ENCODE results near the gene KCNN3.
A peak's percentile ranks its signal among the peaks of the same experiment; 100 is the strongest.
"Not testable (repeated sequence)": the region's sequence is repeated elsewhere in the genome, so short reads cannot be mapped to it uniquely, and the experiment has no call there.

The KCNN3 gene

GRCh38 chr1:154870115-154870571 lies at the start of gene KCNN3:
TSS of gene KCNN3 (minus strand) at chr1:154870281. CDS start at chr1:154869964, 317 bp downstream.
- no peak within 1 kb of the TSS for H3K27ac ChIP-seq
- peak; percentile 12 for DNase-seq (ENCODE audit: low read depth, low spot score)

- H3K27ac ChIP-seq: no peak overlapping the region
- no peak for DNase-seq (ENCODE audit: low read depth, low spot score)
Measured at GRCh38 chr1:154913273-154913672, 43.2 kb upstream of the KCNN3 start.

DNA sequence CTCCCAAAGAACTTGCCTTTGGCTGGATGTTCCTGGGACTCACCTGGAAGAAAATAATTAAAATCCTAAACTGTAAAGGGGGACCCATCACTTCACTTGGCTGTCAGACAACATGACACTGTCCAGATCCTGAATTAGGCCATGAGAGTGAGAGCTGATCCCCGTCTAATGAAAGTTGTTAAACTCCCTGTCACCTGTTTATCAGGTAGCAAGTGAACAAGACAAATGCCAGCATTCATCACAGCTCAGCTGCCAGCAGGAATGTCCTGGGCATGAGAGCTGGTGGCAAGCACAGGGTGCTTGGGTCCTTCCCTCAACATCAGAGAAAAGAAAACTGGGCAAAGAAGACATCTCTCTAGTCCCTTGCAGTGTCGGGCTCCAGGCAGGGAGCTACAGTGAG lies 42.7 kb upstream of the KCNN3 start:
- no peak for DNase-seq (ENCODE audit: low read depth, low spot score)

GRCh38 chr1:154911691-154912550 lies 41.8 kb upstream of the KCNN3 start:
- no peak for DNase-seq (ENCODE audit: low read depth, low spot score)

More for the DNA sequence above, 42.7 kb upstream of the KCNN3 start:
- H3K27ac ChIP-seq: no peak overlapping the region

DNA sequence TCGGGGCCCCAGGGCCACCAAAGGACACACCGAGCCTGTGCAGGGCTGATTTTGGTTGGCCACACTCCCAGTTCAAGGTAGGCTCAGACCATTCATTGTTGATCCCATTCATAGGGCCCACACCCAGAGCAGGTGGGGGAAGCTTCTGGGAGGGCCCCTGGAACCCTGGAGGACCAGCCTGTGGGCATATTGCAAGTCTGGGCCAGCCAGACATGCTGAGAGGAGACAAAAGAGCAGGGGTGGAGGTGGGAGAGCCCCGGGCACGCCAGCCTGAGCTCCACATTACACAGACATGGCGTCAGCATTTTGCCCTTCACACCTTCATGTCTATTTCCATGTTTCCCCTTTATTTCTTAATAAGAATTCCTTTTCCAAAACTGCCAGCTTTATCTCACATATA lies 40.8 kb upstream of the KCNN3 start:
- DNase-seq (ENCODE audit: low read depth, low spot score): no peak
- peak overlapping the region; percentile 42 for H3K27ac ChIP-seq

More at GRCh38 chr1:154911691-154912550, 41.8 kb upstream of the KCNN3 start:
- H3K27ac ChIP-seq: peak overlapping the region; percentile 42

DNA sequence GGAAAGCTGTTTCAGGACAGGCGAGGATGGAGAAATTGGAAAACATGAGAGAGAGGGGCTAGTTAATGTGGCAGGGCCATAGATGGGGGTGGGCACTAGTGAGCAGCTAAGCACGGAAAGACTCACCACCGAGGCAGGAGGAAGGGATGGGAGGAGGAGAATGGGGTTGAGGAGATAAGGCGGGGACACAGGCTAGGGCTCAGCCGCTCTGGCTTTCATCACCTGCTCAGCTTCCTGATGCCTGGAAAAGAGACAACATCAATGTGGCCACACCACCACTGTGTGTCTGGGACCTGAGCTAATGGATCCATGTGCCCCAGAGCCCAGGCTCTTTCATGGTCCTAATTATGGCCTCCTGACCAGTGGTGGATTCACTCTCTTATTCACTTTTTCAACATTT lies 38.9 kb upstream of the KCNN3 start:
- H3K27ac ChIP-seq: no peak overlapping the region
- DNase-seq (ENCODE audit: low read depth, low spot score): no peak

- not testable (repeated sequence) for DNase-seq (ENCODE audit: low read depth, low spot score); H3K27ac ChIP-seq
Measured at GRCh38 chr1:154908129-154908528, 38.0 kb upstream of the KCNN3 start.

DNA sequence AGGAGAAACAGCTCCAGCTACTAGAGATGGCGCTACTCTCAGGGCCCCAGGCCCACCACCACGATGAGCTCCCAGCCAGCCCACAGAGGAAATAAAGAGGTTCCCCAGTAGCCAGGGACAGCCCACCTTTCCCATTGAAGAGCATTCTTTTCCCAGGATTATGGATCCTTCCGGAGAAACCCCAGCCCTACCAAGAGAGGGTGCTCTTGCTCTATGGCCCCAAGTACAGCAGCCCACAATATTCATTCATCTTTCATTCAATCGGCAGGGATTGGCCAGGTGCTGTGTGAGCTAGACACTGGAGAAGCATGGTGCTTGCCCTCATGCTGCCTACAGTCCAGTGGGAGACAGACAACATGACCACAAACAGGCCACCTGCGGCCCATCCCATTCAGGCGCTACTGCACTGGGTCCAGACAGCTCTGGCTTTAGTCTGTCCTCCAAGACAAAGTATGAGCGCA lies 36.6 kb upstream of the KCNN3 start:
- no peak for DNase-seq (ENCODE audit: low read depth, low spot score)
- no peak overlapping the region for H3K27ac ChIP-seq

- no peak overlapping the region for H3K27ac ChIP-seq
- DNase-seq (ENCODE audit: low read depth, low spot score): no peak
Measured at GRCh38 chr1:154902938-154903566, 33.0 kb upstream of the KCNN3 start.

DNA sequence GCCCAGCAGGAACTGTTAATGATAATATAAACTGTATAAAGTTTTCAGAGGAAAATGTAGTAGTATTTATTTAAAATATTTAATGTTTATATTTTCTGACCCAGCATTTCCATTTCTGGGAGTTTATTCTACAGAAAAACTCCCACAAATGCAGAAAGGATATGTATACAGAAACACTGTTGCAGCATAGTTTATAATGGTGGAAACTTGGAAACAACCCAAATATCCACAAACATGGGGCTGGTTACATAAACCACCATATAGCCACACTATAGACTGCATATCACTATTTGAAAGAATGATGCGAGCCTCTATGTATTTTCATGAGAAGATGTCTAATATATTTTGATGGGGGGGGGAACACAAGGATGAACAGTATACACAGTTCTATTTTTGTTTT lies 31.5 kb upstream of the KCNN3 start:
- DNase-seq (ENCODE audit: low read depth, low spot score): no peak
- H3K27ac ChIP-seq: no peak overlapping the region

- H3K27ac ChIP-seq: no peak overlapping the region
- DNase-seq (ENCODE audit: low read depth, low spot score): no peak
Measured at GRCh38 chr1:154899041-154899440, 29.0 kb upstream of the KCNN3 start.

DNA sequence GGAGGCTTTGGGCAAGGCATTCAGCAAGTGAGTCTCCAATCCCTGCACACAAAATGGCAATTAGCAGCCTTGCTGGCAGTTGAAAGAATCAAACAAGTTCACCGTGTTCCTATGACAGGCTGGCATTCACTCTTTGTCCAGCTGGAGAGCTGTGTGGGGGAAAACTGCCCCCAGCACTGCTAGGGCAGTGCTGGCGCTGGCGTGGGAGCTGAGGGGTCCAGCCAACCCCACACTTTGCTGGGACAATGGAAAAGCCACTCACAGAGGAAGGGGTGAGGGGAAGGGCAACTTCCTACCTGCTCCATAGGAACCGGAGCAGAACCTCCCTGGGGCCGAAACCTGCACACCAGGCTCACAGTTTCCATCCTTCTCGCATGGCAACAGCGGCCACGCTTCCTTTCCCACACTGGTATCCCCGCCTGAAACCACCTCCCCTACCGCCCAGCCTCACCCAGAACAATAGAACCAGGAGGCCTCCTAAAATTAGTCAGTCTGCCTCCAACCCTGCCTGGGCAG lies 26.7 kb upstream of the KCNN3 start:
- H3K27ac ChIP-seq: no peak overlapping the region
- no peak for DNase-seq (ENCODE audit: low read depth, low spot score)

GRCh38 chr1:154895798-154896197 lies 25.7 kb upstream of the KCNN3 start:
- no peak for DNase-seq (ENCODE audit: low read depth, low spot score)
- no peak overlapping the region for H3K27ac ChIP-seq

DNA sequence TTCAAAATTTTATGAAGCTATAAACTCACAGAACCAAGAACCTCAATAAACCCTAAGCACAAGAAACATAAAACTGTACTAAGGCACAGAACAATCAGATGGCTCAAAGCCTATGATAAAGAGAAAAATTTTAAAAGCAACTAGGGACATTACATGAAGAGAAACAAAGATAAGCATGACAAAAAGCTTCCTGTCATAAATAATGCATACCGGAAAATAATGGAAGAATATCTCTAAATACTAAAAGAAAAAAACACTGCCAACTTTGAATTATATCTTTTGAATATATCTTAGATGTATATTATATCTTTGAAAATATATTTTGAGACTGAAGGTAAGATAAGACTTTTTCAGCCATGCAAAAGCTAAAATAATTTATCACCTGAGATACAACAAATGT lies 21.4 kb upstream of the KCNN3 start:
- no peak overlapping the region for H3K27ac ChIP-seq
- no peak for DNase-seq (ENCODE audit: low read depth, low spot score)

DNA sequence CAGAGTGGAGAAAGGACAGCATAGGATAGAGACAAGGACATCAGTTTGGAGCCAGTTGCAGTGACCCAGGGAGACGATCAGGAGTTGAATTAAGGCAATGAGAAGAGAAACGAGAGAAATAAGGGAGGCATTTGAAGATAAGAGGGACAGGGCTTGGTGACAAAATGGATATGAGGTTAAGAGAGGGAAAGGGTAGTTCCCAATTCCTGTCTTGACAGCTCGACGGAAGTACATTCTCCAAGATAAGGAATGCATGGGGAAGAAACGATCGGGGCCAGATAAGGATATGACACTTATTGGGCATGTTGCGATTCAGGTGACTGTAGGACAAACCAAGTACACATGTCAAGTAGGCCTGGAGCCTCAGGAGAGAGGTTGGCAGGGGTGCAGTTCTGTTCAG lies 18.7 kb upstream of the KCNN3 start:
- DNase-seq (ENCODE audit: low read depth, low spot score): no peak

DNA sequence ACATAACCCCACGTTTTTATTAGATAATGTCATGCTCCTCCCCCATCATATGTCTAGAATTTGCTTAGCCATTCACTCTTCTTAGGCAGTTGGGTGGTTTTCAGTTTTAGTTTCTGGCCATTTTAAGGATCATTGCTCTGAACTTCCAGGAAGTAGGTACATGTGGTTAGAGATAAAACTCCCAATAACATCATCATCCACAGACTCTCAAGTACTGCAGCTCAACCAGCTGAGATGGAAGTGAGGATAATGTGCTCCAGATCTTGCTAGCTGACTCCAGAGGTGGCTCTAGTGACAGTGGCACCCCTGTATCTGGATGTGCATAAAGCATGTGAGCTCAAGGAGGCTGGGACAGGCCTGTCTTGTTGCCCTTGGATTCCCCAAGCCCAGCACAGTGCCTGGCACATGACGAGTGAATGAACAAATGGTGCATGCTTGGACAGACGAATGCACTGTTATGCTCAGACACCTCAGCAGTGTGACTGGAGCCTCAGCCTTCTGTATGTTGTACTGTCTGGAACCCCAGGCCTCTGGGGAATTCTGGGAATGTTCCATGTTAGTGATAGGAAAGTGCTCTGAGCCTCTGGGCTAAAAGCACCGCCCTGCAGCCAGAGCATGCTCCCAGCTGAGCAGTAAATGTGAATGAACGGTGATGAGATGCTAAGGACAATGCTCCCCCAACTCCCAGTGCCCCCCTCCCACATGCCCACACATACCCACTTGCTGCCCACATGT lies 16.4 kb upstream of the KCNN3 start:
- no peak overlapping the region for H3K27ac ChIP-seq
- DNase-seq (ENCODE audit: low read depth, low spot score): no peak

More for the DNA sequence above, 18.7 kb upstream of the KCNN3 start:
- H3K27ac ChIP-seq: no peak overlapping the region

- no peak overlapping the region for H3K27ac ChIP-seq
- no peak for DNase-seq (ENCODE audit: low read depth, low spot score)
Measured at GRCh38 chr1:154884869-154885701, 15.0 kb upstream of the KCNN3 start.

- no peak overlapping the region for H3K27ac ChIP-seq
- DNase-seq (ENCODE audit: low read depth, low spot score): no peak
Measured at GRCh38 chr1:154883919-154884868, 14.1 kb upstream of the KCNN3 start.

Data from epithelial cell of prostate (primary cell).